GM18526 (cell line): ENCODE data around the gene RNF5.

Experiments
- POLR2A ChIP-seq: IDR thresholded peaks from 3 replicates; pipeline ENCODE4 v1.6.1; 2011; ENCODE audit not compliant: insufficient read length; ENCODE audit errors: extremely low read depth

Gene RNF5

DNA sequence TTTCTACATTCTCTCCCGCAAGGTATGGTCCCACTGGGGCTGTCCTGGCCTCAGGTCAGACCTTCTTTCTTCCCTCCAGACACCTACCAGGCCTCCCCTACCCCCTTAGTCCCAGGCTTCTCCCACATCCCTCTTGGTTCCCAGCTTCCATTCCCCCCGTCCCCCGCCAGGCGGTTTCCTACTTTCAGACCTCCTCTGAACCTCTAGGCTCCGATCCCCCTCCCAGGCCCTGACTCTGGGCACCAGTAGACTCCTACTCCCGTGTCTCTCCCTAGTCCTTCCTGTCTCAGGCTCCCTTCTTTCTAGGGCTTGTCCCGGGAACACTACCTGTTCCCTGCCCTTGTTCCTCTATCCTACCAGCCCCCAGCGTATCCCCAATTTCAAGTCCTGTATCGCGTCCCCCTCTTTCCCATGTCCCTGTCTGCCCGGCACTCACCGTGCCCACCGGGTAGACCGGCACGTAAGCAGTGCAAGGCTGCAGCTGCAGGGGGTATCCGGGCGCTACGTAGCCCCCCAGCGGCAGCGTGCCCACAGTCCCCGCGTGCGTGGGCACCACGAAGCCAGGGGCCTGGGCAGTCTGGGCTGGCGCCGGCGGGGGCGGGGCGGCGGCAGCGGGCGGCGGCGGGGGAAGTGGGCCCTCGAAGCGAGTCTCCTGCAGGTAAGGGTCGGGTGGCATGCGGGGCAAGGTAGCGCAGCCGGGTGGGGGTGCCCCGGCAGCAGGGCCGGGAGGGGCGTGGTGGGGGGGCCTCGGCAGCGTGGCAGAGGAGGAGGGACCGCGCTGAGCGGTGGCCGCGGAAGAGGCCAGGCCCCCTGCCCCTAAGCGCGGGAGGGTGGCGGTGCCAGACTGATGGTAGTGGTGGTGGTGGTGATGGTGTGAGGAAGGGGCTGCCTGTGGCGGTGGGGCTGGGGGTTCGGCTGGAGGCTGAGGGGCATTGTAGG, 28.0 kb upstream of the RNF5 start:
- TF ChIP-seq POLR2A: no peak

DNA sequence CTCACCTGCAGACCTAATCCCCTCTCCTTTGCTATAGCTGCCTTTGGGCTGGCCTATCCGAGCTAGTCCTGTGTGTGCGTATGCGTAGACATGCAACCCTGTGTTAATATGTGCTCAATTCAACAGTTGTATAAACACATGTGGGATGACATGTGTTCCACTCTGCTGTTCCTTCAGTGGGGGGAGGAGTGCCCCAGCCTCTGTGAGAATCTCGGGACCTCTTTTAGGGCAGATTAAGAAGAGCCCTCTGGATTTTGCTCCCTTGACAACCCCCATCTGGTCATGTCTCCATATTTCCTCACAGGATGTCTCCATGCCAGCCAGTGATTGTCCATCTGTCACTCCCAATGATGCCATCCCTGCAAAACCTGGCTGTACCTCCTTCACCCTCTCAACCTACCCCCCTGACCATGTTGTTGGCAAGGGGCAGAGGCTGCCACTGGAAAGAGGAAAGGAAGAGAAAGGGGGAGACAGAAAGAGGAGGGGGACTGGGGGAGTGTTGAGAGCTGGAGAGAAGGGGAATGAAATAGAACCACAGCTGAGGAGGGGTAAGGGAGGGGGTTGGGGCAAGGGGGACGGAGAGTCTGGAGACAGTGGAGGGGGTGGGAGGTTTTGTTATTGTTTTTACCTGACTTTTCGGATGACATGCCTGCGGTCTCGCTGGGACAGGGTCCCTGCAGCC, 26.9 kb upstream of the RNF5 start:
- no peak for TF ChIP-seq POLR2A

DNA sequence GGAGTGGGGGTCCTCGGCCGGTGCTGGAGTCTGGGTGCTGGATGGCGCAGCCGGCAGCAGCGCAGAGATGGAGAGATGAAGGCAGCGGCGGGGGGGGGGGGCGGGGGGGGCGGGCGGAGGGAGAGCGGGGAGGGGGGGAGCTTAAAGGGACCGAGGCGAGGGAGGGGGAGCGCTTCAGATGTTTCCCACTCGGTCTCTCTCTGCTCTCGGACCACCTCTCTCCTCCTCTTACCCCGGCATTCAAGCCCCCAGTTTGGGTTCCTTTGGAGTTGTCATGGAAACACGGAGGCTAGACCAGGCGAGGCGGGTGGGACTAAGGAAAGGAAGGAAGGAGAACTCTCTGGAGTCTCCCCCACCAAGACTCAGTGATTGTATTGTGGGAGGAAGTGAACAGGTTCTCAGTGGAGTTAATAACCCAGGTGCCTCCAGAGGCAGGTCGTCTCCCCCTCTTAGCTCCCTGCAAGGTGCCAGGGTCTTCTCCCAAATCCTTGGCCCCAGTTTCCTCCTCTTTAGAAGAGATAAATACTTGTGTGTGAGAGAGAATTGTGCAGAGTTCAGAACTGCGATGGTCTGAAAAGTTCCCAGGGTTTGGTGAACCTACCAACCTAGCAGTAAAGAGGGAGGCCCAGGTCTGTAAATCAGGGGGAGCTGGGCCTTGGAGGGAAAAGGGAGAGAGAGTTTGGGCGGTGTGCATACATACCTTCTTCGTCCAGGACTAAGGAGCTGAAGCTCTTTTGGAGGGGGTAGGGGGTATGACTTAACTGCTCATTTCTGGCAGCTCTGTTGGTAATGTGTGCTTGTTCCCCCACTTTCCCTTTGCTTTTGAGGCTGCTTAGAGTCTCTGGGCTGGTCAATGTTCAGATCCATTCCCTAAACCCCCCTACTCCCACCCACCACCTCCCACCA, 26.1 kb upstream of the RNF5 start, which contains the start of gene PRRT1:
PRRT1 (minus strand) TSS at position 77 of the 906 bp plus-strand sequence. CDS start 112 bp downstream, outside the sequence.
- TF ChIP-seq POLR2A: no peak

DNA sequence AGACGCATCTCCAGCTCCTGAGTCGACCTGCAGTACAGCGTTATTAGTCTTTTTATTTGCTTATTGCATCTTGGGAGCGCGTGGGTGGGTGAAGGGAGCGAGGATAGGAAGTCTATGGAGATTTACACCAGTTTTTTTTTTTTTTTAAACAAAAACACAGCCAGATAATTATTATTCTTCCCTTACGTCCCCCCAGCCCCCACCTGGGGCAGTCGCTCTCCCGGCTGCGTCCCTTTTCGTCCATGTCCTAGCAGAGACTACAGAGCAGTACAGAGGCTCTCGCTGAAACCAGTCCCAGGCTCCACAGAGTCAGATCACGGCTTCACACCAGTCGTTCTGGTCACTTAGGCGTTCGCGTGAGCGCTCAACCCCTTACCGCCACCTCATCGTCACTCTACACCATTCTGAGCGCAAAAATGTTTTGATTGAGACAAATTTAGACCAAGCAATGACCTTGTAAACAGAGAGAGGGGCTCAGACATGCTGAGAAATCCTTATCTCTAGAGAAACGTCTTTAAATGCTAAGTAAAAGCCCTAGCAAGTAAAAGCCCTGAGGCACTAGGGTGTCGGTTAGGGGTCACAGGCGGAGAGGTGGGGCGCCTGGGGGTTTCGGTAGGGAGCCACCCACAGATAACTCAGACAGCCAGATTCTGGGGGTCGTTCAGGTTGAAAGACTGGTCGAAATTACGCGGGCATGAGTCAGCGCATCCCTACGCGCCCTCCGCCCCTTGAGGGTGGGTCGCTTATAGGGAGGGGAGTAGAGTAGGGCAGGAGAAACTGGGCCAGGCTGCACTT, 25.2 kb upstream of the RNF5 start:
- TF ChIP-seq POLR2A: no peak

DNA sequence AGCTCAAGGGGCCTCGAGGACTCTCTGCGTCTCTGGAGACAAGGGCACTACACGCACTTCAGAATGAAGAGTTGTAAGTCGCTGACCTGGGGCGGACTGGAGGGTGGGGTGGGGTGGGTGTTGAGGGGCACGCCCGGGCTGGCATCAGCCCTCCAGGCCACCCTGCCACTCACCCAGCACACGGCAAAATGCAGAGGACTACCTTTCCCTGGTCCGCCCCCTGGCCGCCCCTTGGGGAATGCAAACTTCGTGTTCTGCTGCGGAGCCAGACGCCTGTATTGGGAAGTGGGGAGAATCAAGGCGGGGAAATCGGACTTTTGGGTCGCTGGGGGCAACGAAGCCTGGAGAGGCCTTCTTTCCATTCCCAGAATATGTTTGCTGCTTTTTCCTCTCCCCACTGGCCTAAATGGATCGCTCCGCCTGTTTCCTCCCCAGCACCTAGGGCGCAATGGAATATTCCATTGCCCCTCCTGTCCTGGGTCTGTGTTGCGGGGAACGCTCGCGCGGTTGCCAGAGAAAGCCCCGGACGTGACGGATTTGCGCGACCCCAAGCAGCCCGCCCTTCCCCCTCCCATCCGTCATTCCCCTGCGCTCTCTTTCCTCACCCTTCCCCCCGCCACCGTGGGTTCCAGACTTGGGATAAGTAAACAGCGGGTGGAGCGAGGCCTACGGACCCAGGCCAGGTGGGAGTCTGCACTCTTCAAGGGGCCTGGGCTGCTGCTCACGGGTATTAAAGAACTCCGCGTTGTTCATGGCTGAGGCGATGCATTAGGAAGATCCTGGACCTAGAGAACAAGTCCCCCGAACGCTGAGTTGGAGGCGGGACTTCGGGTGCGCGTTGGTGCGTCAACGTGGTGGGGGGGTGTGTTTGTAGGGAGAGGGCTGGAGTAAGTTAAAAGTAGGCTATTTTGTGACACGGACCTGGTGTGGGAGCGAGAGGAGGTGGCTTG, 24.4 kb upstream of the RNF5 start, which contains the start of gene PPT2:
PPT2 (plus strand) TSS at position 578 of the 950 bp plus-strand sequence. CDS start 454 bp downstream, outside the sequence.
- no peak for TF ChIP-seq POLR2A

DNA sequence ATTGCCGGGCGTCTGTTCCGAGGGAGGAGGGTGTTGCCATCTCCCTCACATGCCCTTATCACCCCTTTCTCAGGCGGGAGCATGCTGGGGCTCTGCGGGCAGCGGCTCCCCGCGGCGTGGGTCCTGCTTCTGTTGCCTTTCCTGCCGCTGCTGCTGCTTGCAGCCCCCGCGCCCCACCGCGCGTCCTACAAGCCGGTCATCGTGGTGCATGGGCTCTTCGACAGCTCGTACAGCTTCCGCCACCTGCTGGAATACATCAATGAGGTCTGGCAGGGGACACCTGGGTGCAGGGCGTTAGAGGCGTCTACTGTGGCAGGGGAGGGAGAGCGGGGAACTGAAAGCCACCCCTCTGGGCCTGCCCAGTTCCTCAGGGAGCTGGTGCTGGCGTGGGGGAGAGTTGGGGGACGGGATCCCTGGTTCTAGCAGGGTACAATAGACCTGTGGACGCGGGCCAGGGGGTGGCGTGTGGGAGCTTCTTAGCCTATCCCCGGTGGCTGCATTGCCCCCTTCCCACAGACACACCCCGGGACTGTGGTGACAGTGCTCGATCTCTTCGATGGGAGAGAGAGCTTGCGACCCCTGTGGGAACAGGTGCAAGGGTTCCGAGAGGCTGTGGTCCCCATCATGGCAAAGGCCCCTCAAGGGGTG, 23.6 kb upstream of the RNF5 start:
- no peak for TF ChIP-seq POLR2A

DNA sequence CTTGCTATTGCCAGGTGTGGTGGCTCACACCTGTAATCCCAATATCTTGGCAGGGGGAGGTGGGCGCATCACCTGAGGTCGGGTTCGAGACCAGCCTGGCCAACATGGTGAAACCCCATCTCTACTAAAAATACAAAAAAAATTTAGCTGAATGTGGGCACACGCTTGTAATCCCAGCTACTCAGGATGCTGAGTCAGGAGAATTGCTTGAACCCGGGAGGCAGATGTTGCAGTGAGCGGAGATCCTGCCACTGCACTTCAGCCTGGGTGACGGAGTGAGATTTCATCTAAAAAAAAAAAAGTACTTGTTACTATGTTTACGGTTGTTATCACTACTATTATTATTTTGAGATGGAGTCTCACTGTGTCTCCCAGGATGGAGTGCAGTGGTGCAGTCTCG, 21.3 kb upstream of the RNF5 start:
- TF ChIP-seq POLR2A: no peak

DNA sequence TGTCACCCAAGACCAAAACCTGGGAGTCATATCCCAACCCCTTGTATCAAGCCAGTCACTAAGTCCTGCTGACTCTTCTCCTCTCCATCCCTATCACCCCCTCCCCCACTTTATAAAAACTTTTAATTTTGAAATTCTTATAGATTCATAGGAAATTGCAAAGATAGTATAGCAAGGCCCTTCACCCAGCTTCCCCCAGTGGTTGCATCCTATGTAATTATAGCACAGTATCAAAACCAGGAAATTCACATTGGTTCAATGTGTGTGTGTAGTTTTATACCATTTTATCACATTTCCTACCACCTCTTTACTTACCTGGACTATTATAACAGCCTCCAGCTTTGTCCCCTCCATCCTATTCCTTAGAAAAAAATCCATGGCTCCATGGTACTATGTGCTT, 20.2 kb upstream of the RNF5 start:
- no peak for TF ChIP-seq POLR2A

DNA sequence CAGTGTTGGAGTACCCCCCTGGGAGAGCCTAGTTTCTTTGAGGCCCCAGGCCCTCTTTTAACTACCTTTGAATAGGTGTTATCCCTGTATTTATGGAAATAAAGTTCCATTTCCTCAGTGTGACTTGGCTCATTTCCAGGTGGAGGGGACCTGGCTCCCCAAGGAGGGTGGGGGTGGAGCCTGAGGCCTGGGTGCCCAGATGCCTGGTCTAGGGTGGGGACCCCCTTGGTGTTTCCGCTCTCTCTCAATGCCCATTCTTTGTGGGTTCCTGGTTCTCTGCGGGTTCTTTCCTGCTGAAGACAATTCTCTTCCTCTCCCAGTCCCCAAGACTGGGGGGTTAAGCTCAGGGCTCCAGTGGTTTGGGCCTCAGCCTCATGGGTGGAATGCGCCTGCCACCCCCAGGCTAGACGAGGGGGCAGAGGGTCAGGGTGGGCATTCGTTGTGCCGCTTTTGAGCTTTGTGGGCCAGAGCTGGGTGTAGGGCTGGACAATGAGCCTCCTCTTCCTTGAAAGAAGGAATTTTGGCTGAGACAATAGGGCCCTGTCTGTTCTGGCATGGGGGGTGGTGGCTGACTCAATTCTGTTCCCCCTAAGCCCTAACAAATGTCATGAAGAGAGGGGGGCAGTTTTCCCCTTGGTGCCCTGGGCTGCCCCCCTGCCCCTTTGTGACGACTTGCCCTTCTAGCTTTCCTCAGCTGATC, 14.5 kb upstream of the RNF5 start:
- no peak for TF ChIP-seq POLR2A

DNA sequence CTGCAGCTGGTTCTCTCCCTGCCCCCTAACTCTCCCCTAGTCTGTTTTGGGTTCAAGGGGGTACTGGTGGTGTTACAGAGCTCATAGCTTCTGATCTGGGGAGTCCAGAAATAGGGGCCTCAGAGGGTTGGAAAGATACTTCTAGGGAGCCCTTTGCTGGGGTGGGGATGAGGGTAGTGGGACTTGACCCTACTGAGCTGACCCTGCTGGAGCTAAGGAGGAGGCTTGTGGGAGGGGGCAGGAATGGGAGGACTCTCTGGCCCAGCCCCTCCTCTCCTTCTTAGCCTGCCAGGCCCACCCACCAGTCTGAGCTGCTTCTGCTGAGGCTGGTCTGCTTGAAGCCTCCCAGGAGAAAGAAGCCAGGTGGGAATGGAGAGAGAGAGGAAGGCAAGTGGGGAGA, 13.9 kb upstream of the RNF5 start, which contains the start of gene EGFL8:
EGFL8 (plus strand) TSS at position 301 of the 400 bp plus-strand sequence. CDS start 1,571 bp downstream, outside the sequence.
- no peak for TF ChIP-seq POLR2A

DNA sequence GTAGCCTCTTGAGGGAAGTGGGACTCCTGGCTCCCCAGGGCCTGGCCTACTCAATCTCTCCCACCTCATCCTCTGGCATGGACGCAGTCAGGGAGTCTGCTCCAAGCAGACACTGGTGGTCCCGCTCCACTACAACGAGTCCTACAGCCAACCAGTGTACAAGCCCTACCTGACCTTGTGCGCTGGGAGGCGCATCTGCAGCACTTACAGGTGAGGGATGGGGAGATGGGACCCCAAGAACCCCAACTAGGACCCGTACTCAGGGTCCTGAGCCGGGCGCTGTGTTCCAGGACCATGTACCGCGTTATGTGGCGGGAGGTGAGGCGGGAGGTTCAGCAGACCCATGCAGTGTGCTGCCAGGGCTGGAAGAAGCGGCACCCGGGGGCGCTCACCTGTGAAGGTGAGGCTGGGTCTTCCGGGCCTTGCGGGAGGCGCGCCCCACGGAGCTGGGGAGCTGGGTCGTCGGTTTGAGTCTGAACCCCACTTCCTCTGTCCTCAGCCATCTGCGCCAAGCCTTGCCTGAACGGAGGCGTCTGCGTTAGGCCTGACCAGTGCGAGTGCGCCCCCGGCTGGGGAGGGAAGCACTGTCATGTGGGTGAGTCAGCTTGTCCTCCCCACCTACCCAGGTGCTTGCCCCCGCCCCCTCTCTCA, 11.7 kb upstream of the RNF5 start:
- no peak for TF ChIP-seq POLR2A
